Measurements from ENCODE around the gene CPED1. TPM values are rescaled to one million over a fixed set of nuclear protein-coding genes. Genes with fewer than 3 reads are reported as not detected.

CPED1 gene
- total RNA-seq, 2 donors from 2014 or later: 5.3 to 7.3 TPM

DNA sequence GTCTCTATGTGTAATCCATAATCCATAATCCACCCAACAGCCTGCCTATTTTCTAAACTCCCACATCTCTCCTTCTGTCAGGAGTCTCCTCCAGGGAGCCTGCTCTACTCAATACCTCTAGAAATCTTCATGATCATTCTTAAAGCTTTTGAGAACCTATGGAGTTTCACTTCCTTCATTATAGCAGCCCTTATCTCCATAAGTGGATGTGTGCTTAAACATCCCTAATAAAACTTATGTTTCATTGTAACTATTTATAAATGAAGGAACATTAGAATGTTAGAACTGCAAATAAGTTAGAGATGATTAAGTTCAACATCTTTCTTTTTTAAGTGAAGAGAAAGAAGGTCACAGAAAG is 8.5 kb downstream of the CPED1 start:
- H3K36me3 ChIP-seq (replicated peaks in 1 of 2; ENCODE audit: insufficient read depth in 1 of 2, low read depth in 2 of 2): no peaks in the 10 kb centered on the region
- intact Hi-C loops (cut with DNase I): no loop called here
- no peak overlapping the region for H3K4me3 ChIP-seq
- ATAC-seq: no peak
- H3K9me3 ChIP-seq: no peaks in the 10 kb centered on the region
- no peak for TF ChIP-seq POLR2A (IDR thresholded peaks at IDR 0.05)
- H3K27me3 ChIP-seq: peaks cover 0 to 7% of the 10 kb centered on the region in 2 donors
- H3K4me1 ChIP-seq: no peaks in the 10 kb centered on the region
- DNase-seq: no peak
- no peak overlapping the region for H3K27ac ChIP-seq

DNA sequence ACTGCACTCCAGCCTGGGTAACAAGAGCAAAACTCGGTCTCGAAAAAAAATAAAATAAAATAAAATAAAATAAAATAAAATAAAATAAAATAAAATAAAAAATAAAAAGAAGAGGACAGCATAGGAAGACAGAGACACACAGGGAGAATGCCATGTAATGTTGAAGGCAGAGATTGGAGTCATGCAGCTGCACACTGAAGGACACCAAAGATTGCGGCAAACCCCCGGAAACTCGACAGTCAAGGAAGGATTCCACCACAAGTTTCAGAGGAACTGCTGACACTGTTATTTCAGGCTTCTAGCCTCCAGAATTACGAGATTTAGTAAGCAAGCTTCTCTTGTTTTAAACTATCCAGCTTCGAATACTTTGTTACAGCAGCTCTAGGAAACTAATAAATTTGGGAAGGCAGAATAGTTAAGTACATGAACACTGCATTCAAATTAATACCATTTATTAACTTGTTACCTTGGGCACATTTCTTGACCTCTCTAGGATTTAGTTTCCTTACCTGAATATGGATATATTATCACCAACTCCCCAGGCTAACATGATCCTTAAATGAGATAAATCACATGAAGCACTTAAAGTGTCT is 9.5 kb downstream of the CPED1 start:
- TF ChIP-seq, protein P1, sequence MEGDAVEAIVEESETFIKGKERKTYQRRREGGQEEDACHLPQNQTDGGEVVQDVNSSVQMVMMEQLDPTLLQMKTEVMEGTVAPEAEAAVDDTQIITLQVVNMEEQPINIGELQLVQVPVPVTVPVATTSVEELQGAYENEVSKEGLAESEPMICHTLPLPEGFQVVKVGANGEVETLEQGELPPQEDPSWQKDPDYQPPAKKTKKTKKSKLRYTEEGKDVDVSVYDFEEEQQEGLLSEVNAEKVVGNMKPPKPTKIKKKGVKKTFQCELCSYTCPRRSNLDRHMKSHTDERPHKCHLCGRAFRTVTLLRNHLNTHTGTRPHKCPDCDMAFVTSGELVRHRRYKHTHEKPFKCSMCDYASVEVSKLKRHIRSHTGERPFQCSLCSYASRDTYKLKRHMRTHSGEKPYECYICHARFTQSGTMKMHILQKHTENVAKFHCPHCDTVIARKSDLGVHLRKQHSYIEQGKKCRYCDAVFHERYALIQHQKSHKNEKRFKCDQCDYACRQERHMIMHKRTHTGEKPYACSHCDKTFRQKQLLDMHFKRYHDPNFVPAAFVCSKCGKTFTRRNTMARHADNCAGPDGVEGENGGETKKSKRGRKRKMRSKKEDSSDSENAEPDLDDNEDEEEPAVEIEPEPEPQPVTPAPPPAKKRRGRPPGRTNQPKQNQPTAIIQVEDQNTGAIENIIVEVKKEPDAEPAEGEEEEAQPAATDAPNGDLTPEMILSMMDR (IDR thresholded peaks at IDR 0.05): no peak
- TF ChIP-seq POLR2A (IDR thresholded peaks at IDR 0.05): no peak
- Histone ChIP-seq H3K4me1 (no peaks in the 10 kb centered on the region), H3K4me3 (no peak overlapping the region), H3K9me3 (no peaks in the 10 kb centered on the region), H3K27ac (no peak overlapping the region), H3K36me3 (replicated peaks in 1 of 2; ENCODE audit: insufficient read depth in 1 of 2, low read depth in 2 of 2) (no peaks in the 10 kb centered on the region), H3K27me3 (peaks cover 0 to 7% of the 10 kb centered on the region in 2 donors)
- no peak for ATAC-seq
- intact Hi-C loops (cut with DNase I): no loop called here
- whole genome bisulfite sequencing, 2 donors: 66 to 76% methylated on average over 7 of the region's 7 CpGs
- DNase-seq: peak in 1 of 4 donors; percentile 42

DNA sequence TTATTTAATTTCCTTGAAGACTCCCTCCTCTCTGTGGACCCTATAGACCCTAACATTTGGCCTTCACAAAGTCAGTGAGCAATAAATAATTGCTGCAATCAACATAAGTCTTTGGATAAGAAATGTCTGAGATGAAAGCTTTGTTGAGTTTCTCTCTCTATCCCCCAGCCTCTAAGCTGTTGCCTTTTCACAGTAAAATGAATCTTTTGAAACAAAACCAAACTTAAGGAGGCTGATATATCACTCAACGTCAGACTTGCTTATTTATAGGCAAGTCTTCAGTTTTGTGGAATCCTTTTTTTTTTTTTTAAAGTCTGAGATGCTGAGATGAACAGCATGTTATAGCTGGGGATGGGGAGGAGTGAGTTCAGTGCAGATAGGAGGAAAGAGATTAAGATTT is 10.0 kb downstream of the CPED1 start:
- no peaks in the 10 kb centered on the region for H3K4me1 ChIP-seq
- intact Hi-C loops (cut with DNase I): no loop called here

DNA sequence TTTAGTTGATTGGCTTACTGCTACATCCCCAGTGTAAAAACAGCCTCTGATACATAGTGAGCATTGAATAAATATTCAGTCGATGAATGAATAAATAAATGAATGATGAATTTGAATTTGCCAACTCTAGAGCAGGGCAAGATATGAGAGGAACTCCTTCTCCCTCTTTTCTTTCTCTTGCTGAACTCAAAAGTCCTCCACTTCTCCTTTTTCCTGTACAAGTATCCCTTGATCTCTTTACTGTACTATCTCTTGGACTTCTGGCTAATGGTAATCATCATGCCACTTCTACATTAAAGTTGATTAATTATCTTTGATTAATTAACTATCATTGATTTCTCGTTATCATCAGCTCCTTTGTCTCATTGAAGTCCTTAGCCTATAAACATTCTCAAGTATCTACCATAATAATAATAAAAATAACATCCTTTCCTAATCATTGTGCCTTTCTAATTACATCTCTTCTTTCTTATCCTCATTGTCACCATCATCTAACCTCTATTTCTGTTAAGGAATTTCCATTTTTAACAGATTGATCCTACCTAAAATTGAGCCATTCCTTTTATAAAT is 10.6 kb downstream of the CPED1 start:
- Histone ChIP-seq H3K4me1 (no peaks in the 10 kb centered on the region), H3K27me3 (peaks cover 0 to 7% of the 10 kb centered on the region in 2 donors), H3K9me3 (no peaks in the 10 kb centered on the region), H3K4me3 (no peak overlapping the region), H3K36me3 (replicated peaks in 1 of 2; ENCODE audit: insufficient read depth in 1 of 2, low read depth in 2 of 2) (no peaks in the 10 kb centered on the region), H3K27ac (no peak overlapping the region)
- DNase-seq: no peak
- TF ChIP-seq, protein P1 (IDR thresholded peaks at IDR 0.05): no peak
- TF ChIP-seq POLR2A (IDR thresholded peaks at IDR 0.05): no peak
- ATAC-seq: no peak
- intact Hi-C loops (cut with DNase I): no loop called here
- 49 to 58% methylated on average over 2 of the region's 2 CpGs for WGBS, 2 donors

More for the DNA sequence above, 10.0 kb downstream of the CPED1 start:
- TF ChIP-seq, protein P1 (IDR thresholded peaks at IDR 0.05): no peak
- TF ChIP-seq POLR2A (IDR thresholded peaks at IDR 0.05): no peak
- H3K36me3 ChIP-seq (replicated peaks in 1 of 2; ENCODE audit: insufficient read depth in 1 of 2, low read depth in 2 of 2): no peaks in the 10 kb centered on the region
- DNase-seq: no peak
- WGBS, 2 donors: 30% methylated on average over 1 of the region's 1 CpG
- no peak for ATAC-seq
- no peak overlapping the region for H3K27ac ChIP-seq
- no peak overlapping the region for H3K4me3 ChIP-seq
- no peaks in the 10 kb centered on the region for H3K9me3 ChIP-seq
- H3K27me3 ChIP-seq: peaks cover 0 to 7% of the 10 kb centered on the region in 2 donors

DNA sequence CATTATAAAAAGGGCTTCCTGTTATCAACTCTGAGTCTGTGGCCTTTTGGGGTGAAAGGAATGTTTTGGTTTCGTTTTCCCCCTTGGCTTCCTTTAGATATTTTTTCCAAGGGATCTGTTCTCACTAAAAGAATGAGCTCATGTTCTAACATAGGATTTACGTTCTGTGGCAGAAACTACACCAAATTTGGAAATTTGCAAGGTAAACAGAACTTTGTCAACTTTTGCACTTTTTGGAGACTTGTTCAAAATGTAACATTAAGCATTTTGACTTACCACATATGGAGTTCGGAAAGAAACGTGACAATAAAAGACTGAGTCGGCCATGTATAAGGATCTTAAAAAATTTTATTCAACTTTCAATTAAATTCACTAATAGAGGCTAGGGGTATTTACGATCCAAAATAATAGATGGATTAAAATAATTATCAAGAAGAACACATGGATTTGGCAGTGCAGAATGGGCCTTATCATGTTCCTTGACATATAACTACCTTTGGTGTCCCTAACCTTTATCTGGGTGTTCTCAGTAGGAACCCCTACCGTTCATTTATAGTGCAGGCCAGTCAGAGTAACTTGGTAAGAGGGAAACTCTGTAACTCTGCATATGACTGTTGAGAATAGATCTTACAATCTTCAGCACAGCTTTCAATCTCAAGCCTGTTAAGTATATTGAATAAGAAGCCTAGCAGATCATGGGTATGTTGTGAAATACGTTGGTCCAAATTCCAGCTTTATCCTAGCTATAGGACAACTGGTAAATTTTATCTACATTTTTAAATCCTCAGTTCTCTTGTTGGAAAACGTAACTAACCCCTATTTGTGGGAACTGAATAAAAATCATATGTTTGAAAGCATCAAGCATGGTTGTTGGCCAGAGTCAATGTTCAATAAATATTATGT is 11.8 kb downstream of the CPED1 start:
- no peaks in the 10 kb centered on the region for H3K36me3 ChIP-seq (replicated peaks in 1 of 2; ENCODE audit: insufficient read depth in 1 of 2, low read depth in 2 of 2)
- 60 to 67% methylated on average over 9 of the region's 9 CpGs for WGBS, 2 donors
- peak overlapping the region in 1 of 4 donors; percentile 6 for H3K27ac ChIP-seq
- no peaks in the 10 kb centered on the region for H3K9me3 ChIP-seq
- DNase-seq (no peak), ATAC-seq (no peak)
- H3K27me3 ChIP-seq: peaks cover 0 to 7% of the 10 kb centered on the region in 2 donors
- no peak overlapping the region for H3K4me3 ChIP-seq
- TF ChIP-seq POLR2A (IDR thresholded peaks at IDR 0.05): no peak
- TF ChIP-seq, protein P1 (IDR thresholded peaks at IDR 0.05): no peak
- intact Hi-C loops (cut with DNase I): no loop called here
- H3K4me1 ChIP-seq: no peaks in the 10 kb centered on the region

Data from body of pancreas (tissue), 4 donors.